HK-2 (cell line): ENCODE measurements around the gene TBC1D9B.

Source experiments
- DNase-seq: peaks from one replicate; pipeline ENCODE4 v3.0.0-alpha.2; 2018; ENCODE audit not compliant: unreplicated experiment

Gene TBC1D9B

GRCh38 chr5:179906795-179907555 is 722 bp downstream of the TBC1D9B start:
- peak; percentile 29 for DNase-seq

- DNase-seq = no peak
Observed at GRCh38 chr5:179906294-179906794, 1.4 kb downstream of the TBC1D9B start.

GRCh38 chr5:179905161-179905560 is 2.5 kb downstream of the TBC1D9B start:
- DNase-seq = no peak

- no peak for DNase-seq
Observed at GRCh38 chr5:179904463-179905160, 3.1 kb downstream of the TBC1D9B start.

- no peak for DNase-seq
Observed at GRCh38 chr5:179902763-179903158, 4.9 kb downstream of the TBC1D9B start.

GRCh38 chr5:179901915-179902762 is 5.6 kb downstream of the TBC1D9B start:
- DNase-seq = no peak

GRCh38 chr5:179901462-179901861 is 6.2 kb downstream of the TBC1D9B start:
- DNase-seq = no peak

GRCh38 chr5:179900711-179901110 is 7.0 kb downstream of the TBC1D9B start:
- no peak for DNase-seq

GRCh38 chr5:179900206-179900605 is 7.5 kb downstream of the TBC1D9B start:
- DNase-seq = no peak

GRCh38 chr5:179895861-179896260 is 11.8 kb downstream of the TBC1D9B start:
- DNase-seq = no peak

- DNase-seq = no peak
Observed at GRCh38 chr5:179893958-179894895, 13.5 kb downstream of the TBC1D9B start.

GRCh38 chr5:179893076-179893957 is 14.4 kb downstream of the TBC1D9B start:
- no peak for DNase-seq

- no peak for DNase-seq
Observed at GRCh38 chr5:179892255-179892654, 15.4 kb downstream of the TBC1D9B start.

- no peak for DNase-seq
Observed at GRCh38 chr5:179890751-179891682, 16.7 kb downstream of the TBC1D9B start.

- no peak for DNase-seq
Observed at GRCh38 chr5:179889885-179890284, 17.8 kb downstream of the TBC1D9B start.

- no peak for DNase-seq
Observed at GRCh38 chr5:179887802-179888201, 19.9 kb downstream of the TBC1D9B start.

- no peak for DNase-seq
Observed at GRCh38 chr5:179887095-179887494, 20.6 kb downstream of the TBC1D9B start.

GRCh38 chr5:179886190-179886911 is 21.3 kb downstream of the TBC1D9B start:
- no peak for DNase-seq
